Measurements from ENCODE around the gene TDRD10.

Gene TDRD10

GRCh38 chr1:154574716-154575115, 72.7 kb downstream of the TDRD10 start:
- Mint-ChIP-seq H3K27ac (no peak overlapping the region), H3K36me3 (ENCODE audit: insufficient read depth) (peaks cover 15% of the 10 kb centered on the region)

DNA sequence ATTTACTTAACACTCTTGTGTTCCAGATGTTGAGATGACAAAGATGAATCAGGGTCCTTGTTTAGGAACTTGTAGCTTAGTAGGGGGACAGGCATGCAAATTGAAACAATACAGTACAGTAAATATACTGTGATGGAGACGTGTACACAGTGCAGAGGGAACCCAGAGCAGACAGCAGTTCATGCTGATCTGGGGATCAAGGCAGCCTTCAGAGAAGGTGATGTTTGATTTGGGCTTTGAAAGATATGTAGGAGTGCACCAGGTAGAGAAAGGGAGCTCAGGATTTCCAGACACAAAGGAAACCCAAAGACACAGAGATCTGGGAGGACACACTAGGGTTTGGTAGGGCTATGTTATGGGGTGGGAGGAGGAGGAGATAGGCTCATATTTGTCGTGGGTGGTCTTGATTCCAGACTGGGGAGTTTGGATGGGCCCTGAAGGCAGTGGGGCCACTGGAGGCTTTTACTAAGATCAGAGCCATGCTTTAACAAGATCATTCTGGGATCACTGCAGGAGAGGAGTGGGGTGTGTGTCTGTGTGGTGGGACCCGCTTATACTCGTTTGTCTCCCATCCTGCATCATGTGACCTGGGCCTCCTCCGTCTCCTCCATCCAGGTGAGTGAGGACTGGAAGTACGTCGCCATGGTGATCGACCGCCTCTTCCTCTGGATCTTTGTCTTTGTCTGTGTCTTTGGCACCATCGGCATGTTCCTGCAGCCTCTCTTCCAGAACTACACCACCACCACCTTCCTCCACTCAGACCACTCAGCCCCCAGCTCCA, 73.3 kb downstream of the TDRD10 start:
- DNase-seq, result no peak
- H3K36me3 Mint-ChIP-seq (ENCODE audit: insufficient read depth), result peaks cover 16% of the 10 kb centered on the region
- H3K4me1 Mint-ChIP-seq (ENCODE audit: low read depth in 2 of 2), result peaks cover 6 to 7% of the 10 kb centered on the region in 2 donors
- ATAC-seq (replicated peaks), result no peak
- peaks cover 4 to 13% of the 10 kb centered on the region in 2 donors for H3K27me3 Mint-ChIP-seq
- H3K9me3 Mint-ChIP-seq, result no peaks in the 10 kb centered on the region
- no peak overlapping the region for H3K27ac Mint-ChIP-seq
- no peak overlapping the region for H3K4me3 Mint-ChIP-seq

More at GRCh38 chr1:154574716-154575115, 72.7 kb downstream of the TDRD10 start:
- ATAC-seq (replicated peaks) (no peak), DNase-seq (no peak)
- peaks cover 4 to 15% of the 10 kb centered on the region in 2 donors for H3K27me3 Mint-ChIP-seq
- H3K4me1 Mint-ChIP-seq (ENCODE audit: low read depth in 2 of 2), result peaks cover 6 to 7% of the 10 kb centered on the region in 2 donors
- no peaks in the 10 kb centered on the region for H3K9me3 Mint-ChIP-seq
- H3K4me3 Mint-ChIP-seq, result no peak overlapping the region

DNA sequence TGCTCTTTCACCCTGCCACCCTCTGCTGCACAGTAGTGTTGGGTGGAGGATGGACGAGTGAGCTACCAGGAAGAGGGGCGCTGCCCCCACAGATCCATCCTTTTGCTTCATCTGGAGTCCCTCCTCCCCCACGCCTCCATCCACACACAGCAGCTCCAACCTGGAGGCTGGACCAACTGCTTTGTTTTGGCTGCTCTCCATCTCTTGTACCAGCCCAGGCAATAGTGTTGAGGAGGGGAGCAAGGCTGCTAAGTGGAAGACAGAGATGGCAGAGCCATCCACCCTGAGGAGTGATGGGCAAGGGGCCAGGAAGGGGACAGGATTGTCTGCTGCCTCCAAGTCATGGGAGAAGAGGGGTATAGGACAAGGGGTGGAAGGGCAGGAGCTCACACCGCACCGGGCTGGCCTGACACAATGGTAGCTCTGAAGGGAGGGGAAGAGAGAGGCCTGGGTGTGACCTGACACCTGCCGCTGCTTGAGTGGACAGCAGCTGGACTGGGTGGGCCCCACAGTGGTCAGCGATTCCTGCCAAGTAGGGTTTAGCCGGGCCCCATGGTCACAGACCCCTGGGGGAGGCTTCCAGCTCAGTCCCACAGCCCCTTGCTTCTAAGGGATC, 74.0 kb downstream of the TDRD10 start:
- Mint-ChIP-seq H3K27ac (no peak overlapping the region), H3K4me3 (no peak overlapping the region), H3K36me3 (ENCODE audit: insufficient read depth) (peaks cover 21% of the 10 kb centered on the region), H3K4me1 (ENCODE audit: low read depth in 2 of 2) (peaks cover 6 to 7% of the 10 kb centered on the region in 2 donors), H3K9me3 (no peaks in the 10 kb centered on the region), H3K27me3 (peaks cover 4 to 8% of the 10 kb centered on the region in 2 donors)
- ATAC-seq (replicated peaks), result no peak
- no peak for DNase-seq

DNA sequence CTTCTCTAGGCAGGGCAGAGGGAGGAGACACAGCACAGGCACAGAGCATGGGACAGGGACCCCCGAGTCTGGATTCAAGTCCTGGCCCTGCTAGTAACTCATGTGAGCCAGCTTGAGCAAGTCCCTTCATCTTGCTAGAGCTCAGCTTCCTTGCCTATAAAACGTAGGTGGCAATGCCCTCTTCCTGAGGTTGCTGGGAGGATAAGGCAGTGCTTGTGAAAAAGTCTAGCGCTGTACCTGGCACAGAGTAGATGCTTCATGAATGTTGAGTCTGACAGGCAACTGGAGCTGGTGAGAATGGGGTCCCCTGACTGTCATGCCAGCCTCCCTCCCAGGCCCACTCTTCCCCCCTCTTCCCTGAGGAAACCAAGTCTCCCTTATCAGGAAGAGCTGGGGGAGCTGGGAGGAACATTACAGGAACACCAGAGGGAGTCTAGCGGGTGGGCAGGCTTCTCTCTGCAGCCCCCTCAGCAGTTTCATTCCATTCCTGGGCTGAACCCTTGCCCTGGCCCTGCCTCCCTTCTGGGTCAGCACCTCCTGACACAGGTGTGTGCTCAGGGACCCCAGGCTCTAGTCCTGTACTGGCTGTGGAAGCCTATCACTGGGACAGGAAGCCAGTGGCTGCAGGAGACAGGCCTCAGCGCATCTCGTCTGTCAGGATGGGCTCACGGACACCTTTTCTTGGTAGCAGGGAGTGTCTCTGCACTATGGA, 75.5 kb downstream of the TDRD10 start:
- ATAC-seq (replicated peaks) (no peak), DNase-seq (no peak)
- peaks cover 6 to 7% of the 10 kb centered on the region in 2 donors for H3K4me1 Mint-ChIP-seq (ENCODE audit: low read depth in 2 of 2)
- peaks cover 34% of the 10 kb centered on the region for H3K36me3 Mint-ChIP-seq (ENCODE audit: insufficient read depth)
- peaks cover 0 to 4% of the 10 kb centered on the region in 2 donors for H3K27me3 Mint-ChIP-seq
- H3K27ac Mint-ChIP-seq, result peak overlapping the region in 1 of 2 donors; percentile 44
- H3K9me3 Mint-ChIP-seq, result no peaks in the 10 kb centered on the region
- no peak overlapping the region for H3K4me3 Mint-ChIP-seq

DNA sequence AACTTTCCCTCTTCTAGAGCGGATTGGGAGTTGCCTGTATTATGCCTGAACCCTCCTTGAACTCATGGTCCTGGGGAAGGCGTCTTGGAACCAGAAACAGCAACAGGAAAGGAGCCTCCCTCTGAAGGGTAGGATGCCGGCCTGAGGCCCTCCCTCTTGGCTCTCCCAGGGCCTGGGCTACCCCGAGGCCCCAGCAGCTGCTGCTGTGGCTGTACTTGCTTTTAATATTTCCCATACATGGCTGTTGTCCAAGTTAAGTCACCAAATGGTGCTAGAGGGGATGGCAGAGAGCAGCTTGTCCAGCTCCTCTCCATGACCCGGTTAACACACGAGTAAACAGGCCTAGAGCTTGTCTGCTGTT, 76.0 kb downstream of the TDRD10 start:
- no peak for ATAC-seq (replicated peaks)
- H3K27ac Mint-ChIP-seq, result peak overlapping the region in 1 of 2 donors; percentile 44
- DNase-seq, result no peak
- H3K9me3 Mint-ChIP-seq, result no peaks in the 10 kb centered on the region
- H3K4me1 Mint-ChIP-seq (ENCODE audit: low read depth in 2 of 2), result peaks cover 3 to 6% of the 10 kb centered on the region in 2 donors
- peaks cover 0 to 3% of the 10 kb centered on the region in 2 donors for H3K27me3 Mint-ChIP-seq
- peaks cover 39% of the 10 kb centered on the region for H3K36me3 Mint-ChIP-seq (ENCODE audit: insufficient read depth)
- no peak overlapping the region for H3K4me3 Mint-ChIP-seq

DNA sequence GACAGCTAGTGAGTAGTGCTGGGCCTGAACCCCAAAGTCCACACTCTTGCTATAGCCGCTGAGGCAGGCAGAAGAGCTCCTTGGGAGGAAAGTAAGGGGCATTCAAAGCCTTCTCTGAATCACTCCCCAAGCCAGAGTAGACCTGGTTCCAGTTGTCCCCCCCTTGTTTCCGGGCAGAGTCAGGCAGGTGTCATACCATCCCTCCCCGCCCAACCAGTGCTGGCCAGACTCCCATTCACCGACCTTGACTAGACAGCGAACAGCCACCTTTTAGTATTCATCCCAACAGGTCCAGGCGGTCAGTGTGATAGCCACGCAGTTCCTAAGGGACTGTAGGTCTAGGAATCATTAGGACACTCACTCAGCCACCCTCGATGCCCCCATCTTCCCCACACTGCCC, 77.4 kb downstream of the TDRD10 start:
- DNase-seq (no peak), ATAC-seq (replicated peaks) (no peak)
- Mint-ChIP-seq H3K27me3 (no peaks in the 10 kb centered on the region), H3K36me3 (ENCODE audit: insufficient read depth) (peaks cover 49% of the 10 kb centered on the region), H3K9me3 (no peaks in the 10 kb centered on the region), H3K4me3 (no peak overlapping the region), H3K27ac (peak overlapping the region; percentile 55 to 60), H3K4me1 (ENCODE audit: low read depth in 2 of 2) (peaks cover 2 to 6% of the 10 kb centered on the region in 2 donors)

DNA sequence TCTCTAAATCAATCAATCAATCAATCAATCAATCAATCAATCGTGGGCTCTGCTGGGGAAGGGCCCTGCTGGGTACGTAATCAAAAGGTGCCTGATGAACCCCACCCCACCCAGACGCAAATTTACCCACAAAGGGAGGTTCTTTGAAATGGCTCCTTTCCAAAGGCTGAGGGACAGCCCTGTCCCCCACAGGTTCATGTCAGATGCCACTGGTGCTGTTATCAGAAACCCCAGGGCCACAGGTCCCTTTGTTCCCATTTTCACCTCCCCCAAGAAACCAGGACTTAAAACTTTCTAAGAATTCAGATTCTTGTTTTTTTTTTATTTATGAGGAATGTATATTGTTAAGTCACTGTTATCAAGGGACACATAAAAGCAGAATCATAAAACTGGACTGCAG, 79.7 kb downstream of the TDRD10 start:
- H3K27me3 Mint-ChIP-seq, result no peaks in the 10 kb centered on the region
- peaks cover 2 to 3% of the 10 kb centered on the region in 2 donors for H3K4me1 Mint-ChIP-seq (ENCODE audit: low read depth in 2 of 2)
- H3K9me3 Mint-ChIP-seq, result no peaks in the 10 kb centered on the region
- DNase-seq (no peak), ATAC-seq (replicated peaks) (no peak)
- no peak overlapping the region for H3K4me3 Mint-ChIP-seq
- no peak overlapping the region for H3K27ac Mint-ChIP-seq
- peaks cover 70% of the 10 kb centered on the region for H3K36me3 Mint-ChIP-seq (ENCODE audit: insufficient read depth)

DNA sequence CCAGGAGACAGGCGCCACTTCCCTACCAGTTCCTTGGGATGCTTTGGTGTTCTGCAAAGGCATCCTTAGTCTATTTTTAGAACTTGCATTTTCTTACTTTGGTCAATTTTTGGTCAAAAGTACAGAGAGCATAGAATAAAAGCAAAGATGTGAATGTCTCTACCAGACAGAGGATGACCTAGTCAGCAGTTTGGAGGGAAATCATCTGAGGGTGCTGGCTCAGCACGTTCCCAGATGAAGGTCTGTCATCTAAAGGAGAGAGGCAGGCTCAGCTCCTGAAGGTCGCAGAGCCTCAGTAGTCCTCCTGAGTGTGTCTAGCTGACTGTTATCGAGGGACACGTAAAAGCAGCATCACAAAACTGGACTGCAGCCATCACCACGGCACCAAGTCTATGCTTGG, 80.9 kb downstream of the TDRD10 start:
- no peak overlapping the region for H3K27ac Mint-ChIP-seq
- DNase-seq (no peak), ATAC-seq (replicated peaks) (no peak)
- H3K4me3 Mint-ChIP-seq, result no peak overlapping the region
- H3K4me1 Mint-ChIP-seq (ENCODE audit: low read depth in 2 of 2), result peaks cover 2 to 3% of the 10 kb centered on the region in 2 donors
- H3K27me3 Mint-ChIP-seq, result no peaks in the 10 kb centered on the region
- H3K9me3 Mint-ChIP-seq, result no peaks in the 10 kb centered on the region
- peaks cover 82% of the 10 kb centered on the region for H3K36me3 Mint-ChIP-seq (ENCODE audit: insufficient read depth)

DNA sequence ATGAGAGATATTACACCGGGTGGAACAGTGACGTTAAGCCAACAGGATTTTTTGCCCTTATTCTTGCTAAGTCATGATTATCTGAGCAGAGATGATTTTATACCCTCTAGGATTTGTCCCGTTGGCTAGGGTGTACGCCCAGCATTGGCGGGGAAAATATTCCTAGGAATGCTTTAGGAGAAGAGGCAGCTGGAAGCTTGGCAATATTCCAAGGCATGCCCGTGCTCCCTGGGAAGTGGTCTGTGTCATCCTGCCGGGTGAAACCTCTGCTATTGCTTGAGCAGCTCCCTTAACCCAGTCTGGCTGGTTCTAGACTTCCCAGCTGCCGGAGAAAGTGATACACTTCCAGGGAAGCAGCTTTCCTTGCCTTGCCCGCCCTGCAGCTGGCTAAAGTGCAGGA, 81.8 kb downstream of the TDRD10 start:
- DNase-seq (no peak), ATAC-seq (replicated peaks) (no peak)
- Mint-ChIP-seq H3K4me1 (ENCODE audit: low read depth in 2 of 2) (peaks cover 2 to 4% of the 10 kb centered on the region in 2 donors), H3K9me3 (no peaks in the 10 kb centered on the region), H3K36me3 (ENCODE audit: insufficient read depth) (peaks cover 86% of the 10 kb centered on the region), H3K27ac (no peak overlapping the region), H3K27me3 (no peaks in the 10 kb centered on the region), H3K4me3 (no peak overlapping the region)

- Mint-ChIP-seq H3K36me3 (ENCODE audit: insufficient read depth) (peaks cover 88% of the 10 kb centered on the region), H3K4me3 (no peak overlapping the region), H3K9me3 (no peaks in the 10 kb centered on the region), H3K27me3 (no peaks in the 10 kb centered on the region), H3K4me1 (ENCODE audit: low read depth in 2 of 2) (peaks cover 2 to 6% of the 10 kb centered on the region in 2 donors), H3K27ac (no peak overlapping the region)
- ATAC-seq (replicated peaks), result no peak
- DNase-seq, result no peak
Measured at GRCh38 chr1:154584267-154584994, 82.4 kb downstream of the TDRD10 start.

DNA sequence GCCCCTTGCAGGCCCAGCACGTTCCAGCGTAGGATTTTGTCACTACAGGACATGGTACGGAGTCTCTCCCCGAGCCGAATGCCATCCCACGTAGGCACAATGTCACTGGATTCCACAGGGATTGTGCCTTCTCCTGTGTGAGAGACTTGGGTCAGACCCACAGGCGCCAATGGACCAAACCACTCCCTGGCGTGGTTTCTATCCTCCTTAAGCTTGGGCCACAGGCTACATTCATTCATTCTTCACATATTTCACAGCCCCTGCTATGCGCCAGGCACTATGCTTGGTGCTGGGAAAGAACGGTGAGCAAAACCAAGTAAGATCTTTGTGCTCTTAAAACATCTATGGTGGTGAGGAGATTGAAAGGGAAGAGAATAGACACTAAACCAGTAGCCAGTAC, 84.2 kb downstream of the TDRD10 start:
- Mint-ChIP-seq H3K36me3 (ENCODE audit: insufficient read depth) (peaks cover 96% of the 10 kb centered on the region), H3K9me3 (no peaks in the 10 kb centered on the region), H3K27me3 (no peaks in the 10 kb centered on the region), H3K4me3 (no peak overlapping the region), H3K4me1 (ENCODE audit: low read depth in 2 of 2) (peaks cover 2 to 6% of the 10 kb centered on the region in 2 donors), H3K27ac (peak overlapping the region in 1 of 2 donors; percentile 56)
- DNase-seq, result no peak
- no peak for ATAC-seq (replicated peaks)

DNA sequence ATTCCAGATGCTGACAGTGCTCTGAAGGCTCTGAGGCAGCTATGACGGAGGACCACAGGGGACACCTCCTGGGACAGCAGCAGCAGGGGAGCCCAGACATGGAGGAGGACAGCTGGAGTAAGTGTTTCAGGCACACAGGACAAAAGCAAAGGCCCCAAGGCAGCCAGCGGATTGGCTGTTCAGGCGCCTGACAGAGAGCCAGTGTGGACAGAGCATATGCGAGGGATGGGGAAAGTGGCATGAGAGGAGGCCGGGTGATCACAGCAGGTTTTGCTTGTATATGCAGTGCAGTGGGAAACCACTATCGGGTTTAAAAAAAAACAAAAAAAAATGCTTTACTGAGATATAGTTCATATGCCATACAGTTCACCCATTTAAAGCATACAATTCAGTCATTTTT, 84.6 kb downstream of the TDRD10 start:
- ATAC-seq (replicated peaks) (no peak), DNase-seq (no peak)
- Mint-ChIP-seq H3K27ac (peak overlapping the region in 1 of 2 donors; percentile 56), H3K9me3 (no peaks in the 10 kb centered on the region), H3K4me1 (ENCODE audit: low read depth in 2 of 2) (peaks cover 2 to 6% of the 10 kb centered on the region in 2 donors), H3K27me3 (no peaks in the 10 kb centered on the region), H3K4me3 (no peak overlapping the region), H3K36me3 (ENCODE audit: insufficient read depth) (peaks cover 96% of the 10 kb centered on the region)

DNA sequence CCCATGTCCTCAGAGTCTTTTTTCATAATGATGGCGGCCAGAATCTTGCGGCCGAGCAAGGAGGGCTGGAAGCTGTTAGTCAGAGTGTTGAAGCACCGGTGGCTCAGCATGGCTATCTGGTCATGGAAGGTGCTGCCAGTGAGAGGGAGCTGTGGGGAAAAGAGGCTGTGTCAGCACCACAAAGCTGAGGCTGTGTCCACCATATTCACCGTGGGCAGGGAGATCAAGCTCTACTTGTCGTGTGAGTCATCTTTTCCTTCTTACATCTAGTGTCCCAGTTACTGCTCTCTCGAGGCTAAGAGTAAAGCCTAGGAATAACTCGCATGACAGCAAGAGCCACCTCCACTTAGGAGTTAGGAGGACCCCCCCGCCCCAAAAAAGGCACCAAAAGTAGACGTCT, 87.8 kb downstream of the TDRD10 start:
- Mint-ChIP-seq H3K4me3 (no peak overlapping the region), H3K36me3 (ENCODE audit: insufficient read depth) (peaks cover 99% of the 10 kb centered on the region), H3K9me3 (no peaks in the 10 kb centered on the region), H3K27ac (peak overlapping the region in 1 of 2 donors; percentile 80), H3K27me3 (no peaks in the 10 kb centered on the region), H3K4me1 (ENCODE audit: low read depth in 2 of 2) (peaks cover 0 to 10% of the 10 kb centered on the region in 2 donors)
- DNase-seq, result no peak
- ATAC-seq (replicated peaks), result no peak

Measured in effector memory CD8-positive, alpha-beta T cell (primary cell).